Inflammatory macrophage treated with lipopolysaccharide for 1 hour (primary cell): ENCODE data around the gene GPR15LG.
"Not testable (repeated sequence)": the region's sequence is repeated elsewhere in the genome, so short reads cannot be mapped to it uniquely, and the experiment has no call there.

Source experiments
- DNase-seq, 2 donors: peaks; one replicate each; pipeline ENCODE4 v3.0.0-alpha.2; 2020 to 2022

The GPR15LG gene

DNA sequence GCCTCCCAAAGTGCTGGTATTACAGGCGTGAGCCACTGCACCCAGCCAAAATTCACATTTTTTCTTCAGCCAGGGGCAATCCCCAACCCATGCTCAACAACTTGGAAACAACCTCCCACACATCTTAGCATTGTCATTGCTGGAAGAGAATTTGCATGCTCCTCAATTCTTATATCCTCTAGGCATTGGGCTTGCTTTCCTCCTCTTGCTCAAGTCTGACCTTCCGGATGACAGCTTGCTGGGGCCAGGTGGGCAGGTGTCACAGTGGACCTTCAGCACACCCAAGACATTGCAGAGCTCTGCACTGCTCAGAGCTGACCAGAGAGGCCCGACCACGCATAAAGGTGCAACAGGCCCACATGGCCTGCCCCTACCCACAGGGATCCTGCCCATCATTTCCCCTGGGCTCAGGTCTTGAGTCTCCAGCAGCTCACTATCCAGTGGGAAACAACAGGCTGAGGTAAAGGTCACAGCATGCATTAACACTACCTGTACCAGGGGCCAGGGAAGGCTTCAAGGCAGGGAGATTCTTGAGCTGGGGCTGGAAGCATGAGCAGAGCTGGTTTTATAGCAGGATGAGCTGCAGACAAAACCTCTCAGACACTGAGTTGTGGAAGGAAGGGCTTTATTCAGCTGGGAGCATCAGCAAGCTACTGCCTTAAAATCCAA, 6.8 kb upstream of the GPR15LG start:
- DNase-seq, result peak; percentile 6 to 38

DNA sequence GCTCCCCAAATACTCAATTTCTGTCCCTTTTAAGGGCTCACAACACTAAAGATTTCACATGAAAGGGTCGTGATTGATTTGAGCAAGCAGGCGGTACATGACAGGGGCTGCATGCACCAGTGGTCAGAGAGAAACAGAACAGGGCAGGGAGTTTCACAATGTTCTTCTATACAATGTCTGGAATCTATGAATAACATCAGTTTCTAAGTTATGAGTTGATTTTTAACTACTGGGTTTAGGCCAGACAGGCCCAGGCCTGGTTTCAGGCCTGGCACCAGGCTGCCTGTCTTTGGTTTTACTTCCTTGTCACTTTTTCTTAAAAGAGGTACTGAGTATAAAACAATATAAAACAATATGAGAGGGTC, 6.3 kb upstream of the GPR15LG start:
- DNase-seq, result not testable (repeated sequence)

DNA sequence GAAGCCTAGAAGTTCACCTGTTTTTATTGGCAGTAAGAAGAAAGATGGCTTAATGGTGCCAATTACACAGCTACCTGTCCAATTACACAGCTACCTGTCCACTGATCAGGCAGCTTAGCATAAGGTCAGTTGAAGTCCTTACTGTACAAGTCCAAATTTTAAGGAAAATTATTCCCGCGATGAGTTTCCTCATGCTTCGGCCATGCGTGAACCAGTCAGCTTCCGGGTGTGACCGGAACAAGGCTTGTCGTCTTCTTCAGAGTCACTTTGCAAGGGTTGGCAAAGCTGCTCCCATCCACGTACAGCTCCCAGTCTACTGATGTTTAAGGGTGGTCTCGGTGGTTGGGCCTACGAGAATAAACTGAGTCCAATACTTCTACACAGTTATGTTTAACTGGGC, 5.2 kb upstream of the GPR15LG start:
- not testable (repeated sequence) for DNase-seq

DNA sequence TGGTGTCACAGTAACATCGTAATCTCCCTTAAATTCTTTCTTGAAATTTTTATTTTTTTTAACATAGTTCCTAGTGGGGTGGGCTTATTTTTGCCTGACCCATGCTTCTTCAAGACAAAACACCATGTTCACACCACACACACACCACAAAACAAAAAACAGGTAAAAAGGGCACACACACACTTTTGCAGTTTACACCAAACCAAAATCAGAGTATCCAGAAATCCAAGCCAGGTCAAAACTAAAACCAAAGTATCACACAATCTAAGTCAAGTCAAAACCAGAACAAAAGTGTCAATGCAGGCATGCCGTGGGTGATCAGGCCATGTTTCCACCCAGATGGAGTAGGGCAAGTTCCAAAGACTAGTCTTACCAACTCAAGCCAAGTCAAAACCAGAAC, 2.4 kb upstream of the GPR15LG start:
- not testable (repeated sequence) for DNase-seq

DNA sequence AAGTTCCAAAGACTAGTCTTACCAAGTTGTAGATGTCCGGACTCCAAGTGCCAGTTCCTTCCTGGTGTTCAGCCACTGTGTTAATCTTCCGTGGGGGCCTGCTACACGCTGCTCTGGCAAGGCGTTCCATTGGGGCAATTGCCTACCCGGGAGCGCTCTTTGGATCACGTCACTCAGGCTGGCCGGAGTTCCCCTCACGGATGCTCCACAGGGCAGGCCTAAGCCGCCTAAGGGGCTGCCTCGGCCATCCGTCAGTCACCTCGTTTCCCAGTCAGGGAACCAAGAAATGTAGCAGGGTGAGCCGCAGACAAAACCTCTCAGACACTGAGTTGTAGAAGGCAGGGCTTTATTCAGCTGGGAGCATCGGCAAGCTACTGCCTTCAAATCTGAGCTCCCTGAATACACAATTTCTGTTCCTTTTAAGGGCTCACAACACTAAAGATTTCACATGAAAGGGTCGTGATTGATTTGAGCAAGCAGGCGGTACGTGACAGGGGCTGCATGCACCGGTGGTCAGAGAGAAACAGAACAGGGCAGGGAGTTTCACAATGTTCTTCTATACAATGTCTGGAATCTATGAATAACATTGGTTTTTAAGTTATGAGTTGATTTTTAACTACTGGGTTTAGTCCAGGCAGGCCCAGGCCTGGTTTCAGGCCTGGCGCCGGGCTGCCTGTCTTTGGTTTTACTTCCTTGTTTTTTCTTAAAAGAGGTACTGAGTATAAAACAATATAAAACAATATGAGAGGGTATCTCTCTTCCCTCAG, 1.7 kb upstream of the GPR15LG start:
- DNase-seq, result not testable (repeated sequence)

DNA sequence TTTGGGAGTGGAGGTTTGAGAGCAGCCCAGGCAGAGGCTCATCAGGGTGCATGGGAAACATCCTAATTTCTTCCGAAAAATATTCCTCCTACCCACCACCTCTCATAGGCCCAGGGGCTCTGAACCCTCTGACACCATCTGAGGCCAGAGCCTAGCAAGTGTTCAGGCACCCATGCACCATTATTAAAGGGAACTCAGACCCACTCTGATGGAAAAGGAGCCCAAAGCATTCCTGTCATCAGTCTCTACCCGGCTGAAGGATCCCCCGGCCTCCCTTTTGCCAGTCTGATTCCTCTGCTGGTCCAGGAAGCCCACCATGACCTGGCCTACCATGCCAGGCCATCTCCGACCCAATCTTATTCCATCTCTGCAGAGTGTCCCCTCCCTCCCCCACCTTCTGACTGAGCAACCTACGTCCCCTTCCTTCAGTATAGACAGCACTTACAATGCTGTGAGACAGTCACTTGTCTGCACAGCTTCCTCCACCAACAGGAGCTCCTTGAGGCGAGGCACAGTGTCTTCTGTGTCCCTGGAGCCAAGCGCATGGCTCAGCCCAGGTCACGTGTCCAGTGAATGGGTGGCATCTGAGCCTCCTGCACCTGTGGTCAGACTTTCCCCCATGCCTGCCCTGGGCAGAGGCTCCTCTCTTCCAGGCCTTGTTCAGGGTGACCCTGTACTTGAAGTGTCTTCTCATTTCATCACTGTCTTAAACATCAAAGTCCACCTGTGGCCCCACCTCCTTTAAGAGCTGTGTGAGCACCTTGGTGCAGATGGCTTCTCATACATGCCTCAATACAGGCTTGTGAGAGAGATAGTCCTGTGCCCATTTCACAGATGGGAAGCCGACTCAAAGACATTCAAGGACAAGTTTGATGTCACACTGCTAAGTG, 889 bp upstream of the GPR15LG start:
- no peak for DNase-seq

DNA sequence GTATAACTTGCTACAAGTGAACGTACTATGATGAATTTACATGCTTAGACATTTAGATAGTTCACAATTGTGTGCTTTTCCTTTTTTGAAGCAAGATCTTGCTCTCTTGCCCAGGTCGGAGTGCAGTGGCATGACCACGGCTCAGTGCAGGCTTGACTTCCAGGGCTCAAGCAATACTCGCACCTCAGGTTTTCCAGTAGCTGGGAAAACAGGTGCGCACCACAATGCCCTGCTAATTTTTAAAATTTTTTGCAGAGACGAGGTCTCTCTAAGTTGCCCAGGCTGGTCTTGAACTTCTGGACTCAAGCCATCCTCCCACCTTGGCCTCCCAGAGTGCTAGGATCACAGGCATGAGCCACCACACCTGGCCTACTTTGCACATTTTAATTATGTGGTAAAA, 1.8 kb downstream of the GPR15LG start:
- no peak for DNase-seq

DNA sequence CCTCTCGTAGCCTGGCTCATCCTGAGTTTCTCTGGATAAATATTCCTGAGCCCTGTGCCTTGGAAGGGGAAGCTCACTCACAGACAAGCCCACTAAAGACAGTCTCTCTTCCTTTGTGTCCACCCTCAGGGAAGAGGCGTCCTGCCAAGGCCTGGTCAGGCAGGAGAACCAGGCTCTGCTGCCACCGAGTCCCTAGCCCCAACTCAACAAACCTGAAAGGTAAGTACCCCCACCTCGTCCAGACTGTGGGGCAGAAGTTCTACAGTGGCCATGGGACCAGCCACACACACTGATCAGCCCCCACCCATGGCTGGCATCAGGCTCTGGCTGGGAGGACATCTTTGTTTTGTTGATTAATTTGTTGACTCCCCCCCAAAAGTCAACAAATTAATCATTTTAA, 2.8 kb downstream of the GPR15LG start:
- no peak for DNase-seq

DNA sequence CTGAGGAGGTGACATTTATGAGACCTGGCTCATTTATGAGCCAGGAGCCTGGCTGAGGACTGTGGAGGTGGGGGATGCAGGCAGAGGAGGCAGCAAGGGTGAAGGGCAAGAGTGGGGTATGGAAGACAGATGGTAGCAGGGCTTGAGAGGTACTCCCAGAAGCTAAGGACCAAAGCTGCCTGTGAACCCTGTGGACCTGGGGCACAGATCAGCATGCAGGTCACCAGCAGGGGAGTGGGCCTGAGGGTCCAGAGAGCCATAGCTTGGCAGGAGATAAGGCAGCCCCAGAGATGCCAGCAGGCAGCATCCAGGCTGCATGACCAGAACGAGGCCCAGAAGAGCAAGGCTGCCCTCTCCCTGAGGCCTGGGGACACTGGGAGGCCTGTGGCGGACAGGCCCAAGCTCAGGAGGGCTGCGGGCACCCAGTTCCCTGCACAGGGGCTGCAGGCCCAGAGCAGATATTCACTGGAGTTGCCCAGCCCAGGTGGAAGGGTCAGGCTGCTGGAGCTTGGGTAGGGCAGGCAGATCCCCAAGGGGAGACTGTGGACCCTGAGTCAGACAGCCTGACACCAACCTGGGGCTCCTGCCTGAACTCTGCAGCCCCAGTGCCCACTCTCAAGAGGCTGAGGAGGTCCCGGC, 3.4 kb downstream of the GPR15LG start:
- DNase-seq, result no peak

DNA sequence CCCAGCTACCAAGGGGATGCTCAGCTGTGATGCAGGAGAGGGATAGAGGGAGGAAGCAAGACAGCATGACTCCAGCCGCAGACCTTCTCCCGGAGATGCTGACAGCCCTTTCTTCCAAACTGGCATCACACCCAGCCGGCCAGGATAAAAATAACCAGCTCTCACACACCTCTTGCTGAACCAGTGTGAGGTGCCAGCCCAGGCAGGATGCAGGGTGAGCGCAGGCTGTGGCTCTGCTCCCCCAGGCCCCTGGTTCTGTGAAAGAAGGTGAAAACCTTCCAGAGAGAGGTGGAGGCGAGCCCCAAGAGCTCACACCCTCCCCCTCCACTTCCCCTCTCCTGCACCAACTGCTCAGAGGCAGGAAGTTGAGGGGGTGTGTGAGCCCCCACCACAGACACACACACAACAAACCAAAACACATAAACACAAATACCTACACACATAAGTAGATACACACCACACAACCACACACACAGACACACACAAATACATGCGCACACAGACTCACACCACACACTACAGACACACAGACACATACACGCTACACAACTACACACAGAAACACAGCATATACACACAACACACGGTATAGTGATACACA, 4.0 kb downstream of the GPR15LG start:
- no peak for DNase-seq

DNA sequence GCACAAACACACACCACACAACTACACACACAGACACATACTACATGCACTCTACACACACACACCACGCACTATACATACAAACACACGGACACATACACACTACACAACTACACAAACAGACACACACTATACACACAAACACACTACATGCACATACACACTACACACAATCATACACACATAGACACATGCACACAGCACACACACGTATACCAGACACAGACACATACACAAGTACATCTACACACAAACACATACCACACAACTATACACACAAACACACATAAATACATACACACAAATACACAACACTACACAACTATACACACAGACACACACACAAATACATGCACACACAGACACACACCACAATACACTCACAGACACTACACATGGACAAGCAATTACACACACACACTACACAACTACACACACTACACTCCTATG, 4.6 kb downstream of the GPR15LG start:
- no peak for DNase-seq

DNA sequence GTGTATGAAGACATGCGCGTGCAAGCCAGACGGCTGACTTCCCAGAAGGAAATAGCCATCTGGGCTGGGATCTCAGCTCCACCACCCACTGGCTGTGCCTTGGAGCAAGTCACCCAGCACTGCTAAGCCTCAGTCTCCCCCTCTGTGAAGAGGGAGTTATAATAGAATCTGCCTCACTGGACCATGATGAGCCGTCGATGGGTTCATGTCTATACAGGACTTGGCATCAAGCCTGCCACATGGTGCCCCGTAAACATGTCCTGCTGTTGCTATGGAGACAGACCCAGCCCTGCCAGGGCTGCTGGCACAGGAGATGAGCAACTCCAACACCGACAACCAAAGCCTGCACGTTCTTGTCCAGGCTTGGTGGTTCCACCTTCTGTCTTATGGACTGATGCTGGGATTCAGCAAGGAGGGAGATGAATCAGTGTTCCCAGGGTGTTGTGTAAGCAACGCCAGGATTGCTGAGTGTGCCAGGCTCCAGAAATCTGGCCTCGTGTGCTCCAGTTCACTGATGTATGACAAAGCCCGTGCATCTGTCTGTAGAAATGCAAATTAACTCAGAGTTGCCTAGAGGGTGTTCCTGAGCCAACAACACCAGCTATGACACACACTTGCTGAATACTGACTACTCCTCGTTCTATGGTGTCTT, 5.6 kb downstream of the GPR15LG start:
- no peak for DNase-seq

DNA sequence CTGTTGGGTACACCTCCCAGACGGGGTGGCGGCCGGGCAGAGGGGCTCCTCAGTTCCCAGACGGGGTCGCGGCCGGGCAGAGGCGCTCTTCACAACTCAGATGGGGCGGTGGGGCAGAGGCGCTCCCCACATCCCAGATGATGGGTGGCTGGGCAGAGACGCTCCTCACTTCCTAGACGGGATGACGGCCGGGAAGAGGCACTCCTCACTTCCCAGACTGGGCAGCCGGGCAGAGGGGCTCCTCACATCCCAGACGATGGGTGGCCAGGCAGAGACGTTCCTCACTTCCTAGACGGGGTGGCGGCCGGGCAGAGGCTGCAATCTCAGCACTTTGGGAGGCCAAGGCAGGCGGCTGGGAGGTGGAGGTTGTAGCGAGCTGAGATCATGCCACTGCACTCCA, 6.8 kb downstream of the GPR15LG start:
- DNase-seq, result not testable (repeated sequence)

DNA sequence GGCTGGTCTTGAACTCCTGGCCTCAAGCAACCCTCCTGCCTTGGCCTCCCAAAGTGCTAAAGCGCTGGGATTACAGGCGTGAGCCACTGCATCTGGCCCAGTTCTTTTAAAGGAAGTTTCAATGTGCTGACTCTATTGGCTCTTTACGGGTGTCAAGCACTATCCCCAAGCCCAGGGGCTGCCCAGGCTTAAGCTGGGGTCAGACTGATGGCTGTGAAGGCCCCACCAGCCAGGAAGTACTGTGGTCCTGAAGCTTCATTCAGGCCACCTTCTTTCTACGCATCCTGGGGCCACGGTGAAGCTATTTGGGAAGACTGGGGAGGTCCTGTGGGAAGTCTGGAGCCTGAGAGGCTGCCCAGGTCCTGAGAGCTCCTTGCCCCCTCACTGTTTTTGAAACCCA, 8.0 kb downstream of the GPR15LG start:
- no peak for DNase-seq

DNA sequence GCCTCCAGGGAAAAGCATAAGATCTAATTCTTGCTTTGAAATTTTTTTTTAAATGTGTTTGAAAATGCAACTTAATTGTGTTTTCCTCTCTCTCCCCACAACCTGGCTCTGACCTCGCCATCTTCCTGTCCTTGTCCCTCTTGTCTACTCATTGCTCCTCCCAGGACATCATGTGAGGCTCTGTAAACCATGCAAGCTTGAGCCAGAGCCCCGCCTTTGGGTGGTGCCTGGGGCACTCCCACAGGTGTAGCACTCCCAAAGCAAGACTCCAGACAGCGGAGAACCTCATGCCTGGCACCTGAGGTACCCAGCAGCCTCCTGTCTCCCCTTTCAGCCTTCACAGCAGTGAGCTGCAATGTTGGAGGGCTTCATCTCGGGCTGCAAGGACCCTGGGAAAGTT, 10.9 kb downstream of the GPR15LG start:
- no peak for DNase-seq

DNA sequence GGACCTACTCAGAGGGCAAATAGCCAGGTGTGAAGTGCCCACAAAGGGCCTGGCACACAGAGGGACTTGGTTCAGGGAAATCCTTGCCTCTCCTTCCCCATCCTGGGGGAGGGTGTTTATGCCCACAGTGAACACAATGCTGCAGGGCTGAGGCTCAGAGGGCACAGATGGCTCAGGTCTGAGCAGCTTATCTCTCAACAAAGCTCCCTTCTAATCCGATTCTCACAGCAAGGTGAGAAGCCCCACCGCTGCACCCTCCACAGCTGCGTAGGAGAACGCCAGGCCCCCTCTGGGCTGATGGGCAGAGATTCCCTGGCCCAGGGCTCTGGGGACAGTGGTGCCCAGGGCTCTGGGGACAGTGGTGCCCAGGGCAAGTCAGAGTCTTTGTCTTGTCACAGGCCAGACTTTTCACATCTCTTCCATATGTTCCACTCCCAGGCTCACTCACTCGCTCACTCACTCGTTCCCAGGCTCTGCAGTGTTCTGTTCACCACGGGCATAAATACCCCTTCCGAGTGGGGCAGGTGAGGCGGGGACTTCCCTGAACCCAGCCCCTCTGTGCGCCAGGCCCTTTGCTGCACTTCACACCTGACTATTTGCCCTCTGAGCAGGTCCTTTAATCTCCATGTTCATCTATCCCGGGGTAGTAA, 12.1 kb downstream of the GPR15LG start:
- DNase-seq, result no peak

DNA sequence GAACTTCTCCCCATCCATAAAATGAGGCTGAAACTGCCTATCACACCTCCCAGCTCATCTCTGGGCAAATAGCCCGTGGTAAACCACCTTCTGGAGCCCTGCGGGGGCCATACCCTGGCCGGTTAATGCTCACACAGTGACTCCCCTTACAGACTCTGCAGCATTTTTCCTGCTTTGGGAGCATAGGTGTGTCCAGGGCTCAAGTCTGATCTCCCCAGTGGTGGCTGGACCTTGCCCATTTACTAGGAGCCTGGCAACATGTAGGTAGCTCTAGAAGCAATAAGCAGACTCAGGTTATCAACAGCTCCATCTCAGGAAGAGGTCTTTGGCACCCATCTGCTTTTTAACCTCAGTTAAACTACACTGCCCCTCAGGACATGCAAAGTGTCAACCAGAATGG, 15.2 kb downstream of the GPR15LG start:
- DNase-seq, result no peak

DNA sequence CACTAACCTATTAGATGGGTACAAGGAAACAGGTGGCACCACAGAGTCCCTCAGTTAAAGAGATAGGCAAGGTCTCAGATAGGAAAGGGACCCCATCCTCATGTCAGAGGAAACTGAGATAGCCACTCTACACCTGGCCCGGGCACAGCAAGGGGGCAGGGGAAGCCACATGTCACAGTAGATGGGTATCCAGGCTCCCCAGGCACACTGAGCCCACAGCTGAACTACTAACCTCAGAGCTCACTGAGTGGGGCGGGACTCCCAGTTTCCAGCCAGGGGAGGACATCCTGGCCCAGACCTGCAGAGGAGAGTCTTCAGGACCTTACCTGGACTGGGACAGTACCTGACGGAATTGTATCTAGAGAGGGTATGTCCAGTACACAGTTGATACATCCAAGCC, 17.0 kb downstream of the GPR15LG start:
- DNase-seq, result no peak

DNA sequence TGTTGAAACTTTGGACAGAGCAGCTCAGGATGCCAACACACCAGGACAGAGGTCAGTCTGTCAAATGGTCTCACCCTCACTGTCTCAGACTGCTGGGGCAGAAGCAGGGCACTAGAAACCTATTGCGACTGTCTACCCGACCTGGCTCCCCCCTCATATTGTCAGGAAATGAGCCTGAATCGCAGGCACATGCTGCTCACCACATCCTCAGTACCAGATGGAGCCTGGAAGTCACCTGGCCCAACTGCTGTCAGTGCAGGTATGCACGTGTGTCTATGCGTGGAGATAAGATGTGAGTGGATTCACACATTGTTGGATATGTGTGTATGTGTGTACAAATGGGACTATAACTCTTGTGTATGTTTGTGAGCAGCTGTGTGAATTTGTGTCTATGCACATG, 17.5 kb downstream of the GPR15LG start:
- no peak for DNase-seq

DNA sequence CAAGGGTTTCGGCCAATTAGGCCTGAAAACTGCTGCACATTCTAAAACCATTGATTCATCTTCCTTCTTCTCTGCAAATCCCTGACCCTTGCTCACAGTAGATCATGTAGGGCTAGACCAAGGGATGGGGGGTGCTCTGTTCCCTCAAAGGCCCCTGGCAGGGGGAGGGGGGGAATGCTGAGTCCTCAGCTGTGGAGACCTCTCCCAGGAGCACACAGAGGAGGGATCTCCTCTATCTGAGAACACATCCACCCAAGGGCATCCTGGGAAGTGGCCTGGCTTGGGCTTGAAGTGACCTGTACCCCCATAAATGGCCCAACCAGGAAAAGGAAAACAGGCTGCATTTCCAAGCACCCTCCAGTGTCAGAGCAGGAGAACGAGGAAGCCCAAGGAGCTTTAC, 19.7 kb downstream of the GPR15LG start:
- no peak for DNase-seq

DNA sequence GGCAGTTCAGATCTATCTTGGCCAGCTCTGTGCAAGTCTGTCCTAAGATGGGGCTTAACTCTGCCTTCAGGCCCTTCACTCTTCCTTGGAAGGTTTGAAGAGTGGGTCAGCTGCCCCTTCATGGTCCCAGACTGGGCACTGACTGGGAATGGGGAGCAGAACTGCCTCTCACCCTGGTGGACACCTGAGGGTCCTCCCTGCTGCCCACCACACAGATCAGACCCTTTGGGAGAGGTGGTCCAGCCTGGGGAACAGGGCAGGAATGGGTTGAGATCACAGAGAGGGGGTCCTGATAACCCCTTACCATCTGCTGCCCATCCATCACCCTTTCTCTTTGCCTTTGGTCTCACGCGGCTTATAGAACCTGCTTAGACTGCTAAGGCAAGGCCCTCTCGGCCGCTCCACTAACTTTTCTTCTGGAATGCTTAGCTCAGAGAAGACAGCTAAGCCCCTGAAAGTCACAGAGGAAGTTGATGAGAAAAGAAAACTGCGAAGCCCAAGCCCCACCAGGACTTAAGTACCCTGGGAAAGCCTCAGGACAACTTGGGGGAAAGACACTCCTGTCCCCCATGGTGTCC, 20.3 kb downstream of the GPR15LG start:
- DNase-seq, result no peak
